ENCODE results near the gene LHPP.
"Not testable (repeated sequence)": the region's sequence is repeated elsewhere in the genome, so short reads cannot be mapped to it uniquely, and the experiment has no call there.

Gene LHPP

GRCh38 chr10:124578231-124579010 lies 116.8 kb downstream of the LHPP start:
- H3K9ac ChIP-seq (ENCODE audit: insufficient read length), result no peak overlapping the region
- DNase-seq (ENCODE audit: low read depth, low spot score), result no peak
- TF ChIP-seq POLR2AphosphoS5 (IDR thresholded peaks at IDR 0.05; ENCODE audit: borderline replicate concordance, low read depth, low read length) (no peak), FOXP2 (optimal IDR thresholded peaks at IDR 0.05; ENCODE audit: control extremely low read depth, extremely low read length, insufficient read depth) (no peak), EZH2 (IDR thresholded peaks at IDR 0.05) (no peak)
- no peak overlapping the region for H3K4me3 ChIP-seq
- H3K36me3 ChIP-seq (ENCODE audit: insufficient read depth, low read length), result no peaks in the 10 kb centered on the region
- no peak overlapping the region for H3K27ac ChIP-seq
- no peaks in the 10 kb centered on the region for H3K9me3 ChIP-seq (ENCODE audit: low read depth, low read length)

GRCh38 chr10:124579011-124579399 lies 117.4 kb downstream of the LHPP start:
- H3K27ac ChIP-seq, result no peak overlapping the region
- no peaks in the 10 kb centered on the region for H3K36me3 ChIP-seq (ENCODE audit: insufficient read depth, low read length)
- H3K4me3 ChIP-seq, result no peak overlapping the region
- H3K9ac ChIP-seq (ENCODE audit: insufficient read length), result no peak overlapping the region
- no peak for DNase-seq (ENCODE audit: low read depth, low spot score)
- no peaks in the 10 kb centered on the region for H3K9me3 ChIP-seq (ENCODE audit: low read depth, low read length)
- no peak for TF ChIP-seq POLR2AphosphoS5 (IDR thresholded peaks at IDR 0.05; ENCODE audit: borderline replicate concordance, low read depth, low read length)
- no peak for TF ChIP-seq FOXP2 (optimal IDR thresholded peaks at IDR 0.05; ENCODE audit: control extremely low read depth, extremely low read length, insufficient read depth)
- no peak for TF ChIP-seq EZH2 (IDR thresholded peaks at IDR 0.05)

- no peak for TF ChIP-seq FOXP2 (optimal IDR thresholded peaks at IDR 0.05; ENCODE audit: control extremely low read depth, extremely low read length, insufficient read depth)
- no peak for TF ChIP-seq EZH2 (IDR thresholded peaks at IDR 0.05)
- TF ChIP-seq POLR2AphosphoS5 (IDR thresholded peaks at IDR 0.05; ENCODE audit: borderline replicate concordance, low read depth, low read length), result no peak
- H3K9me3 ChIP-seq (ENCODE audit: low read depth, low read length), result no peaks in the 10 kb centered on the region
- no peak overlapping the region for H3K4me3 ChIP-seq
- no peak overlapping the region for H3K27ac ChIP-seq
- no peak for DNase-seq (ENCODE audit: low read depth, low spot score)
- H3K36me3 ChIP-seq (ENCODE audit: insufficient read depth, low read length), result no peaks in the 10 kb centered on the region
- no peak overlapping the region for H3K9ac ChIP-seq (ENCODE audit: insufficient read length)
These were observed 124.5 kb downstream of the LHPP start for GRCh38 chr10:124586142-124586541.

- H3K27ac ChIP-seq, result no peak overlapping the region
- H3K9ac ChIP-seq (ENCODE audit: insufficient read length), result no peak overlapping the region
- TF ChIP-seq EZH2 (IDR thresholded peaks at IDR 0.05) (no peak), FOXP2 (optimal IDR thresholded peaks at IDR 0.05; ENCODE audit: control extremely low read depth, extremely low read length, insufficient read depth) (no peak), POLR2AphosphoS5 (IDR thresholded peaks at IDR 0.05; ENCODE audit: borderline replicate concordance, low read depth, low read length) (no peak)
- no peaks in the 10 kb centered on the region for H3K9me3 ChIP-seq (ENCODE audit: low read depth, low read length)
- H3K36me3 ChIP-seq (ENCODE audit: insufficient read depth, low read length), result no peaks in the 10 kb centered on the region
- no peak overlapping the region for H3K4me3 ChIP-seq
- no peak for DNase-seq (ENCODE audit: low read depth, low spot score)
These were observed 126.2 kb downstream of the LHPP start for GRCh38 chr10:124587811-124588211.

GRCh38 chr10:124588341-124588735 lies 126.7 kb downstream of the LHPP start:
- DNase-seq (ENCODE audit: low read depth, low spot score); H3K9me3 ChIP-seq (ENCODE audit: low read depth, low read length); H3K9ac ChIP-seq (ENCODE audit: insufficient read length); H3K36me3 ChIP-seq (ENCODE audit: insufficient read depth, low read length); H3K4me3 ChIP-seq; H3K27ac ChIP-seq: not testable (repeated sequence)

- Histone ChIP-seq H3K4me3 (no peak overlapping the region), H3K9ac (ENCODE audit: insufficient read length) (no peak overlapping the region)
- DNase-seq (ENCODE audit: low read depth, low spot score), result no peak
These were observed 127.3 kb downstream of the LHPP start for GRCh38 chr10:124588736-124589490.

GRCh38 chr10:124589491-124590041 lies 127.9 kb downstream of the LHPP start:
- DNase-seq (ENCODE audit: low read depth, low spot score), result no peak
- Histone ChIP-seq H3K36me3 (ENCODE audit: insufficient read depth, low read length) (no peaks in the 10 kb centered on the region), H3K9ac (ENCODE audit: insufficient read length) (no peak overlapping the region), H3K9me3 (ENCODE audit: low read depth, low read length) (no peaks in the 10 kb centered on the region), H3K27ac (no peak overlapping the region), H3K4me3 (no peak overlapping the region)
- TF ChIP-seq POLR2AphosphoS5 (IDR thresholded peaks at IDR 0.05; ENCODE audit: borderline replicate concordance, low read depth, low read length), result no peak
- TF ChIP-seq EZH2 (IDR thresholded peaks at IDR 0.05), result no peak
- TF ChIP-seq FOXP2 (optimal IDR thresholded peaks at IDR 0.05; ENCODE audit: control extremely low read depth, extremely low read length, insufficient read depth), result no peak

More at GRCh38 chr10:124588736-124589490, 127.3 kb downstream of the LHPP start:
- TF ChIP-seq EZH2 (IDR thresholded peaks at IDR 0.05) (no peak), POLR2AphosphoS5 (IDR thresholded peaks at IDR 0.05; ENCODE audit: borderline replicate concordance, low read depth, low read length) (no peak), FOXP2 (optimal IDR thresholded peaks at IDR 0.05; ENCODE audit: control extremely low read depth, extremely low read length, insufficient read depth) (no peak)
- H3K27ac ChIP-seq, result no peak overlapping the region
- H3K9me3 ChIP-seq (ENCODE audit: low read depth, low read length), result no peaks in the 10 kb centered on the region
- no peaks in the 10 kb centered on the region for H3K36me3 ChIP-seq (ENCODE audit: insufficient read depth, low read length)

- Histone ChIP-seq H3K36me3 (ENCODE audit: insufficient read depth, low read length) (no peaks in the 10 kb centered on the region), H3K4me3 (no peak overlapping the region), H3K9me3 (ENCODE audit: low read depth, low read length) (no peaks in the 10 kb centered on the region), H3K9ac (ENCODE audit: insufficient read length) (no peak overlapping the region), H3K27ac (no peak overlapping the region)
- no peak for DNase-seq (ENCODE audit: low read depth, low spot score)
- TF ChIP-seq POLR2AphosphoS5 (IDR thresholded peaks at IDR 0.05; ENCODE audit: borderline replicate concordance, low read depth, low read length) (no peak), EZH2 (IDR thresholded peaks at IDR 0.05) (no peak), FOXP2 (optimal IDR thresholded peaks at IDR 0.05; ENCODE audit: control extremely low read depth, extremely low read length, insufficient read depth) (no peak)
These were observed 128.8 kb downstream of the LHPP start for GRCh38 chr10:124590216-124591122.

Data from SK-N-MC (cell line).